ENCODE results near the gene CCNL1.
"Not testable (repeated sequence)": the region's sequence is repeated elsewhere in the genome, so short reads cannot be mapped to it uniquely, and the experiment has no call there.

DNA sequence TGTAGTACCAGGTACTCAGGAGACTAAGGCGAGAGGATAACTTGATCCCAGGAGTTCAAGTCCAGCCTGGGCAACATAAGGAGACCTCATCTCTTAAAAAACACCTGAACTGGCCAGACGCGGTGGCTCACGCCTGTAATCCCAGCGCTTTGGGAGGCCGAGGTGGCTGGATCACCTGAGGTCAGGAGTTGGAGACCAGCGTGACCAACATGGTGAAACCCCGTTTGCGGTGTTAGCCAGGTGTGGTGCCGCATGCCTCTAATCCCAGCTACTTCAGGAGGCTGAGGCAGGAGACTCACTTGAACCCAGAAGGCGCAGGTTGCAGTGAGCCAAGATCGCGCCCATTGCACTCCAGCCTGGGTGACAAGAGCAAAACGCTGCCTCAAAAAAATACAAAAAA is 13.4 kb upstream of the CCNL1 start:
- not testable (repeated sequence) for TF ChIP-seq POLR2AphosphoS5 (IDR thresholded peaks at IDR 0.05)
- TF ChIP-seq, protein P1, sequence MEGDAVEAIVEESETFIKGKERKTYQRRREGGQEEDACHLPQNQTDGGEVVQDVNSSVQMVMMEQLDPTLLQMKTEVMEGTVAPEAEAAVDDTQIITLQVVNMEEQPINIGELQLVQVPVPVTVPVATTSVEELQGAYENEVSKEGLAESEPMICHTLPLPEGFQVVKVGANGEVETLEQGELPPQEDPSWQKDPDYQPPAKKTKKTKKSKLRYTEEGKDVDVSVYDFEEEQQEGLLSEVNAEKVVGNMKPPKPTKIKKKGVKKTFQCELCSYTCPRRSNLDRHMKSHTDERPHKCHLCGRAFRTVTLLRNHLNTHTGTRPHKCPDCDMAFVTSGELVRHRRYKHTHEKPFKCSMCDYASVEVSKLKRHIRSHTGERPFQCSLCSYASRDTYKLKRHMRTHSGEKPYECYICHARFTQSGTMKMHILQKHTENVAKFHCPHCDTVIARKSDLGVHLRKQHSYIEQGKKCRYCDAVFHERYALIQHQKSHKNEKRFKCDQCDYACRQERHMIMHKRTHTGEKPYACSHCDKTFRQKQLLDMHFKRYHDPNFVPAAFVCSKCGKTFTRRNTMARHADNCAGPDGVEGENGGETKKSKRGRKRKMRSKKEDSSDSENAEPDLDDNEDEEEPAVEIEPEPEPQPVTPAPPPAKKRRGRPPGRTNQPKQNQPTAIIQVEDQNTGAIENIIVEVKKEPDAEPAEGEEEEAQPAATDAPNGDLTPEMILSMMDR (IDR thresholded peaks at IDR 0.05; ENCODE audit: poor library complexity, severe bottlenecking), result not testable (repeated sequence)
